Suprapubic skin (tissue), 4 donors: Measurements from ENCODE around the gene MT1X.

Source experiments
- CTCF ChIP-seq, 2 donors: fragments of 200-600 bp in 1 of 2; fragments of 450-650 bp in 1 of 2; sonication (generic) in 1 of 2; IDR thresholded peaks; one replicate each; pipeline ENCODE4 v1.5.1; 2016 to 2019; ENCODE audit warnings: antibody characterized with exemption in 2 of 2, mild to moderate bottlenecking in 1 of 2, moderate library complexity in 1 of 2
- EP300 ChIP-seq: sonication (generic); formaldehyde crosslinking; IDR thresholded peaks from one replicate; pipeline ENCODE4 v1.6.1; 2017; ENCODE audit warnings: antibody characterized with exemption
- POLR2A ChIP-seq, 2 donors: fragments of 450-650 bp; IDR thresholded peaks; one replicate each; pipeline ENCODE4 v1.6.1; 2017; ENCODE audit warnings: antibody characterized with exemption in 2 of 2, mild to moderate bottlenecking in 2 of 2, moderate library complexity in 2 of 2
- POLR2AphosphoS5 ChIP-seq, 3 donors: sonication (generic); formaldehyde crosslinking; IDR thresholded peaks; one replicate each; pipeline ENCODE4 v1.6.1; 2017; ENCODE audit warnings: antibody characterized with exemption in 3 of 3

DNA sequence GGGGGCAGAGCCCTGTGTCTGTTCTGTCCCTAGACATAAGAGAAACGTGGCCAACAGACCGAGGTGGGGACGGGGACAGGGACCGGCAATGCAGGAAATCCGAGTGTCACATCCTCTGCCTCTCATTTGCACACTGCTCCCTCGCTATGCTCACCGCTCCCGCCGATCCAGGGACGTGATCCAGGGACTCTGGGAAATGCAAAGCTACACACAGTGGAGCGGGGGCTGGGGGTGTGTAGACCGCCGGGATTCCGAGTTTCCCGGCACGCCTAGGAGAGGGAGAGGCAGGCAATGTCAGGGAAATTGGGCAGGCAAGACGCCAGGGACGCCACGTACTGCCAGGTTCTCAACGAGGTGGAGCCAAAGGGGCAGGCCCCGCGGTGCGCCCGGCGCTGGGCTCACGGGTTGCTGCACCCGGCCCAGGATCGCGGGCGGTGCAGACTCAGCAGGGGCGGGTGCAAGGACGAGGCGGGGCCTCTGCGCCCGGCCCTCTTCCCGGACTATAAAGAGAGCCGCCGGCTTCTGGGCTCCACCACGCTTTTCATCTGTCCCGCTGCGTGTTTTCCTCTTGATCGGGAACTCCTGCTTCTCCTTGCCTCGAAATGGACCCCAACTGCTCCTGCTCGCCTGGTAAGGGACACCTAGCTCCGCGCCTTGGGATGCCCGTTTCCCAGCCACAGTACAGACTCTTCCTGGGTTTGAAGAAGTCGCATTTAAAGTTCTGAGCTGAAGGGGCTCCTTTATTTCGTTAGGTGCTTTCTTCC, at the start of gene MT1X:
- TF ChIP-seq CTCF (IDR thresholded peaks at IDR 0.05) (no peak), POLR2A (IDR thresholded peaks at IDR 0.05) (peak; percentile 94 to 99), POLR2AphosphoS5 (IDR thresholded peaks at IDR 0.05) (peak; percentile 73 to 94 (median 86)), EP300 (peak; percentile 81)
